ENCODE data around the gene SAMSN1. TPM values are rescaled to one million over a fixed set of nuclear protein-coding genes. Genes with fewer than 3 reads are reported as not detected.

Gene SAMSN1
- total RNA-seq, 1 donor from 2014 or later, result 6.4 TPM

DNA sequence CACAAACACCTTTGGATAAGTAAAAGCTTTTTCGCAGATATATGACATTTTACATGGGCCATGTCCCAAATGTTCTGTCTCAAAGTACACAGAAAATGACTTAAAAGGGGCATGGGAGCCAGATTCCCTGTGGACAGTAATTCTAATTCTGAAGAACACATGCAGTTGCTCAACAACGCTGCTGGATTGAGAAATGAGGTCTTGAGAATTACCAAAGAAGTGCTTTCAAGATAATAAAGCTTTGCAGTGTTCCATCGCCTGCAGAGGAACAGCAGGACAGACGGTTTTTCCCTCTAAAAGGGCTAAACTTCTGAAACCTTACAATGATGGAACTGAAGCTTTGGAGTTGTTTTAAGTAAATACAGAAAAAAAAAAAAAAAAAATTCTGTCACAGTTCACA, 107.9 kb downstream of the SAMSN1 start:
- peaks cover 5% of the 10 kb centered on the region for H3K4me1 ChIP-seq
- no peaks in the 10 kb centered on the region for H3K27me3 ChIP-seq
- no peaks in the 10 kb centered on the region for H3K9me3 ChIP-seq
- H3K4me3 ChIP-seq, result no peak overlapping the region
- no peaks in the 10 kb centered on the region for H3K36me3 ChIP-seq
- no peak for DNase-seq (ENCODE audit: extremely low spot score in 2 of 2)
- TF ChIP-seq POLR2AphosphoS5 (IDR thresholded peaks at IDR 0.05; ENCODE audit: insufficient read depth in 1 of 2, low read depth in 1 of 2) (no peak), CTCF (IDR thresholded peaks at IDR 0.05) (no peak), POLR2A (IDR thresholded peaks at IDR 0.05) (no peak)
- intact Hi-C loops (cut with DNase I), result no loop called here
- H3K27ac ChIP-seq, result no peak overlapping the region

DNA sequence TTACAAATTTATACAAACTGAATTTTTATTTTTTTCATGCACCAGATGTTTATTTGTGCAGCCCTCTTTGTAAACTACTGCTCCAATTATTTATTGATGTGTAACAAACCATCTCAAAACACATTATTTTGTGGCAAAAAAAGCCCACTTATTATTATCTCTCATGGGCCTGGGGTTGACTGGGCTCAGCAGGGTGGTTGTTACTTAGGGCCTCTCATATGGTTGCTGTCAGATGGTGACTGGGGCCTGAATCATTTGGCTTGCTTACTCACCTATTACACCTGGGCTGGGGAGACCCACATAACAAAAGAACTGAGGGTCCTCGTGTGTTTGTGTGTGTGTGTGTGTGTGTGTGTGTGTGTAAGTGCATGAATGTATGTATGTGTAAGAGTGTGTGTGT, 110.7 kb downstream of the SAMSN1 start:
- intact Hi-C loops (cut with DNase I), result no loop called here
- H3K9me3 ChIP-seq, result no peaks in the 10 kb centered on the region
- H3K4me3 ChIP-seq, result no peak overlapping the region
- peaks cover 5% of the 10 kb centered on the region for H3K4me1 ChIP-seq
- H3K36me3 ChIP-seq, result no peaks in the 10 kb centered on the region
- no peaks in the 10 kb centered on the region for H3K27me3 ChIP-seq
- TF ChIP-seq CTCF (IDR thresholded peaks at IDR 0.05) (no peak), POLR2AphosphoS5 (IDR thresholded peaks at IDR 0.05; ENCODE audit: insufficient read depth in 1 of 2, low read depth in 1 of 2) (no peak), POLR2A (IDR thresholded peaks at IDR 0.05) (no peak)
- DNase-seq (ENCODE audit: extremely low spot score in 2 of 2), result no peak
- H3K27ac ChIP-seq, result no peak overlapping the region

Other genes starting within 250 kb of the SAMSN1 start
- gene HSPA13, start 163.2 kb downstream of the SAMSN1 start, total RNA-seq, result 12.5 TPM